ENCODE measurements around the gene HEMK1.

GRCh38 chr3:50644561-50644960, 75.2 kb downstream of the HEMK1 start:
- TF ChIP-seq CTCF (IDR thresholded peaks at IDR 0.05; ENCODE audit: extremely low read depth in 1 of 2, insufficient read depth in 1 of 2, low read depth in 1 of 2, low read length in 2 of 2), result no peak
- no peak for TF ChIP-seq GATA2 (IDR thresholded peaks at IDR 0.05; ENCODE audit: insufficient read depth, insufficient read length, low read depth, low read length)
- TF ChIP-seq, protein P1, sequence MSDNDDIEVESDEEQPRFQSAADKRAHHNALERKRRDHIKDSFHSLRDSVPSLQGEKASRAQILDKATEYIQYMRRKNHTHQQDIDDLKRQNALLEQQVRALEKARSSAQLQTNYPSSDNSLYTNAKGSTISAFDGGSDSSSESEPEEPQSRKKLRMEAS (IDR thresholded peaks at IDR 0.05; ENCODE audit: insufficient read depth, insufficient read length), result no peak
